COLO668 (cell line): ENCODE results near the gene RFX8.

Experiments
- DNase-seq: peaks from one replicate; lab custom pipeline; 2025; ENCODE audit not compliant: unreplicated experiment; lab: John Stamatoyannopoulos, UW

RFX8 gene

GRCh38 chr2:101383016-101383541 lies 91.8 kb downstream of the RFX8 start:
- DNase-seq: no peak

- no peak for DNase-seq
These were observed 92.5 kb downstream of the RFX8 start for GRCh38 chr2:101382442-101382841.

GRCh38 chr2:101380376-101380775 lies 94.5 kb downstream of the RFX8 start:
- no peak for DNase-seq

GRCh38 chr2:101379091-101379490 lies 95.8 kb downstream of the RFX8 start:
- DNase-seq: no peak

- DNase-seq: no peak
These were observed 99.3 kb downstream of the RFX8 start for GRCh38 chr2:101375653-101376052.

- no peak for DNase-seq
These were observed 99.9 kb downstream of the RFX8 start for GRCh38 chr2:101374821-101375561.

GRCh38 chr2:101372792-101373191 lies 102.1 kb downstream of the RFX8 start:
- no peak for DNase-seq

- DNase-seq: no peak
These were observed 103.3 kb downstream of the RFX8 start for GRCh38 chr2:101371636-101372035.

GRCh38 chr2:101369100-101369499 lies 105.8 kb downstream of the RFX8 start:
- DNase-seq: no peak

- no peak for DNase-seq
These were observed 106.5 kb downstream of the RFX8 start for GRCh38 chr2:101368376-101368775.

- DNase-seq: no peak
These were observed 107.4 kb downstream of the RFX8 start for GRCh38 chr2:101367508-101367907.

- no peak for DNase-seq
These were observed 110.0 kb downstream of the RFX8 start for GRCh38 chr2:101364878-101365277.

GRCh38 chr2:101362777-101363176 lies 112.1 kb downstream of the RFX8 start:
- no peak for DNase-seq

GRCh38 chr2:101362316-101362715 lies 112.6 kb downstream of the RFX8 start:
- no peak for DNase-seq

- no peak for DNase-seq
These were observed 113.4 kb downstream of the RFX8 start for GRCh38 chr2:101361522-101361921.

GRCh38 chr2:101361121-101361520 lies 113.8 kb downstream of the RFX8 start:
- DNase-seq: no peak

- DNase-seq: no peak
These were observed 114.7 kb downstream of the RFX8 start for GRCh38 chr2:101360232-101360631.

GRCh38 chr2:101359410-101359954 lies 115.4 kb downstream of the RFX8 start:
- no peak for DNase-seq

- DNase-seq: no peak
These were observed 117.5 kb downstream of the RFX8 start for GRCh38 chr2:101357376-101357775.

- DNase-seq: no peak
These were observed 118.4 kb downstream of the RFX8 start for GRCh38 chr2:101356521-101356920.

GRCh38 chr2:101356055-101356454 lies 118.9 kb downstream of the RFX8 start:
- no peak for DNase-seq

- no peak for DNase-seq
These were observed 119.4 kb downstream of the RFX8 start for GRCh38 chr2:101355401-101356054.
